ENCODE measurements around the gene P2RX3.

DNA sequence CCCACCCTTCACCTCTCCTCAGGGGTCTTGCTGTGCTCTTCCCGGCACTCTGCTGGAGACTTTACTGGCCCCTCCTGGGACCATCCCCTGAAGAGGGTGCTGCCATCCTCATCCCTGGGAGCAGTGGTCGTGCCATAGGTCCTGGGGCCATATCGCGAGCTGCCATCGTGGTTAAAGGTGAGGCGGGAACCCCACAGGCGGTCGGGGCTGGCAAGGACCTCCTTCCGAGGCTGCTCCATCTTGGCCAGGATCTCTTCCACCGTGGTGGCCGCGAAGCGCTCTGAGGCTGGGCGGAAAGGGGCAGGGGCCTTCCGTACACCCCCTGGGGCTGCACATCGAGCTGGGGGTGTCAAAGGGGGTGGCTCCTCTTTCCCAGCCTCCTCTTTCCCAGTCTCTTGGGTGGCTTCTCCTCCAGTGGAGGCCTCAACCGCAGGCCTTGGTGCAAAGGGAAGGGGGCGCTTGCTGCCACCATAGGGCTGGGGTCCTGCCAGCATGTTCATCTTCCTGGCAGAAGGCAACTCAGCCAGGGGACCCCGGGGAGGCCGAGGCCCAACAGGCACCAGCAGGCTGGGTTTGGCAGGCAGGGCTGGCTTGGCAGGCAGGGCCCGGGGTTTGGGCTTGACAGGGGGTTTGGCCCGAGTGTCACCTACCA, 18.0 kb upstream of the P2RX3 start:
- TF ChIP-seq, protein P1, sequence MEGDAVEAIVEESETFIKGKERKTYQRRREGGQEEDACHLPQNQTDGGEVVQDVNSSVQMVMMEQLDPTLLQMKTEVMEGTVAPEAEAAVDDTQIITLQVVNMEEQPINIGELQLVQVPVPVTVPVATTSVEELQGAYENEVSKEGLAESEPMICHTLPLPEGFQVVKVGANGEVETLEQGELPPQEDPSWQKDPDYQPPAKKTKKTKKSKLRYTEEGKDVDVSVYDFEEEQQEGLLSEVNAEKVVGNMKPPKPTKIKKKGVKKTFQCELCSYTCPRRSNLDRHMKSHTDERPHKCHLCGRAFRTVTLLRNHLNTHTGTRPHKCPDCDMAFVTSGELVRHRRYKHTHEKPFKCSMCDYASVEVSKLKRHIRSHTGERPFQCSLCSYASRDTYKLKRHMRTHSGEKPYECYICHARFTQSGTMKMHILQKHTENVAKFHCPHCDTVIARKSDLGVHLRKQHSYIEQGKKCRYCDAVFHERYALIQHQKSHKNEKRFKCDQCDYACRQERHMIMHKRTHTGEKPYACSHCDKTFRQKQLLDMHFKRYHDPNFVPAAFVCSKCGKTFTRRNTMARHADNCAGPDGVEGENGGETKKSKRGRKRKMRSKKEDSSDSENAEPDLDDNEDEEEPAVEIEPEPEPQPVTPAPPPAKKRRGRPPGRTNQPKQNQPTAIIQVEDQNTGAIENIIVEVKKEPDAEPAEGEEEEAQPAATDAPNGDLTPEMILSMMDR (IDR thresholded peaks at IDR 0.05) = no peak
- TF ChIP-seq POLR2A (IDR thresholded peaks at IDR 0.05) = no peak
- no peak for TF ChIP-seq EP300 (IDR thresholded peaks at IDR 0.05)

All from tibial nerve (tissue), 4 donors.